WTC11 (cell line): ENCODE results near the gene MDFIC. TPM values are rescaled to one million over a fixed set of nuclear protein-coding genes. Genes with fewer than 3 reads are reported as not detected.

ENCODE experiments used
- ATAC-seq: fragments of 200-7000 bp; cut with Tn5 transposase; 2 replicates; pipeline ENCODE4 v1.10.0; 2021; ENCODE audit warnings: mild to moderate bottlenecking, moderate library complexity
- CTCF ChIA-PET: fragments of 300-600 bp; sonication (Branson Sonifier 250); formaldehyde crosslinking; loops from one replicate; lab custom pipeline; 2021; ENCODE audit warnings: antibody characterized with exemption; lab: Charles Lee
- POLR2A ChIA-PET: fragments of 350-600 bp; sonication (Branson Sonifier 250); formaldehyde crosslinking; loops from one replicate; lab custom pipeline; 2021; ENCODE audit warnings: antibody characterized with exemption; lab: Charles Lee
- DNase-seq: peaks from one replicate; pipeline ENCODE4 v3.0.0; 2021; ENCODE audit warnings: low spot score
- H3K27ac Mint-ChIP-seq: 2 replicates; pipeline ENCODE4 v1.8.0; 2021; ENCODE audit warnings: mixed read lengths
- H3K27me3 Mint-ChIP-seq: 2 replicates; pipeline ENCODE4 v1.8.0; 2021; ENCODE audit warnings: low read depth, mild to moderate bottlenecking, moderate library complexity, mixed read lengths
- H3K36me3 Mint-ChIP-seq: 2 replicates; pipeline ENCODE4 v1.8.0; 2021; ENCODE audit warnings: mixed read lengths
- H3K4me1 Mint-ChIP-seq: 2 replicates; pipeline ENCODE4 v1.8.0; 2022; ENCODE audit warnings: mixed read lengths
- H3K4me3 Mint-ChIP-seq: 2 replicates; pipeline ENCODE4 v1.8.0; 2021; ENCODE audit warnings: mild to moderate bottlenecking, moderate library complexity, mixed read lengths
- H3K9me3 Mint-ChIP-seq: 2 replicates; pipeline ENCODE4 v1.8.0; 2021; ENCODE audit warnings: mixed read lengths
- AR ChIP-seq: fragments of 250-450 bp; sonication (Bioruptor Pico); IDR thresholded peaks from 2 replicates; pipeline ENCODE4 v1.9.0; 2021; ENCODE audit warnings: mild to moderate bottlenecking
- ATF1 ChIP-seq: sonication (generic); formaldehyde crosslinking; IDR thresholded peaks from 2 replicates; pipeline ENCODE4 v1.8.1; 2023; ENCODE audit warnings: mild to moderate bottlenecking, moderate library complexity, missing genetic modification reagents
- ATF2 ChIP-seq: sonication (generic); formaldehyde crosslinking; IDR thresholded peaks from 2 replicates; pipeline ENCODE4 v1.8.1; 2022; ENCODE audit warnings: low read depth, missing genetic modification reagents, borderline replicate concordance
- E2F1 ChIP-seq: sonication (generic); formaldehyde crosslinking; IDR thresholded peaks from 2 replicates; pipeline ENCODE4 v1.8.0; 2022; ENCODE audit warnings: mild to moderate bottlenecking, missing genetic modification reagents
- ELF4 ChIP-seq: sonication (generic); formaldehyde crosslinking; IDR thresholded peaks from 2 replicates; pipeline ENCODE4 v1.8.1; 2022; ENCODE audit warnings: low read depth, mild to moderate bottlenecking, moderate library complexity, missing genetic modification reagents
- FOXP1 ChIP-seq: sonication (generic); formaldehyde crosslinking; IDR thresholded peaks from 2 replicates; pipeline ENCODE4 v1.8.0; 2022; ENCODE audit warnings: missing genetic modification reagents, mild to moderate bottlenecking, moderate library complexity, borderline replicate concordance
- HMGXB4 ChIP-seq: sonication (generic); formaldehyde crosslinking; IDR thresholded peaks from 2 replicates; pipeline ENCODE4 v1.8.1; 2023; ENCODE audit warnings: mild to moderate bottlenecking, moderate library complexity, missing genetic modification reagents
- STAT6 ChIP-seq: sonication (generic); formaldehyde crosslinking; conservative IDR thresholded peaks from 2 replicates; pipeline ENCODE4 v1.8.1; 2023; ENCODE audit warnings: mild to moderate bottlenecking, low read depth, missing genetic modification reagents, moderate library complexity
- TEAD1 ChIP-seq: sonication (generic); formaldehyde crosslinking; IDR thresholded peaks from 2 replicates; pipeline ENCODE4 v1.8.0; 2022; ENCODE audit warnings: mild to moderate bottlenecking, missing genetic modification reagents
- USF1 ChIP-seq: sonication (generic); formaldehyde crosslinking; IDR thresholded peaks from 2 replicates; pipeline ENCODE4 v1.8.0; 2022; ENCODE audit warnings: mild to moderate bottlenecking, missing genetic modification reagents
- ZNF138 ChIP-seq: sonication (generic); formaldehyde crosslinking; conservative IDR thresholded peaks from 2 replicates; pipeline ENCODE4 v1.8.1; 2022; ENCODE audit warnings: mild to moderate bottlenecking, moderate library complexity, missing genetic modification reagents
- ZNF219 ChIP-seq: sonication (generic); formaldehyde crosslinking; IDR thresholded peaks from 2 replicates; pipeline ENCODE4 v1.8.0; 2023; ENCODE audit warnings: missing genetic modification reagents, mild to moderate bottlenecking, borderline replicate concordance
- ZNF232 ChIP-seq: sonication (generic); formaldehyde crosslinking; IDR thresholded peaks from 2 replicates; pipeline ENCODE4 v1.8.0; 2022; ENCODE audit warnings: mild to moderate bottlenecking, missing genetic modification reagents
- ZNF423 ChIP-seq: fragments of 250-450 bp; sonication (Bioruptor Pico); IDR thresholded peaks from 2 replicates; pipeline ENCODE4 v2.1.2; 2022; ENCODE audit warnings: mild to moderate bottlenecking, moderate library complexity
- ZNF425 ChIP-seq: fragments of 250-450 bp; sonication (Bioruptor Pico); conservative IDR thresholded peaks from 2 replicates; pipeline ENCODE4 v1.9.0; 2021; ENCODE audit warnings: mild to moderate bottlenecking
- ZNF532 ChIP-seq: fragments of 250-450 bp; sonication (Bioruptor Pico); IDR thresholded peaks from 2 replicates; pipeline ENCODE4 v1.9.0; 2021; ENCODE audit warnings: mild to moderate bottlenecking, borderline replicate concordance
- ZNF671 ChIP-seq: fragments of 250-450 bp; sonication (Bioruptor Pico); IDR thresholded peaks from 2 replicates; pipeline ENCODE4 v1.8.0; 2021; ENCODE audit warnings: mild to moderate bottlenecking
- total RNA-seq: library from RNA; stranded (reverse); gene quantifications from 3 replicates; pipeline ENCODE4 v1.2.3, GENCODE V29; 2021

MDFIC gene
- total RNA-seq, 1 experiment from 2014 or later = 8.4 TPM

- TF ChIP-seq ZNF232 (CRISPR knock-in tag) (no peak), ATF1 (CRISPR knock-in tag) (no peak), ZNF138 (0 out of 2 replicates have a peak, but pooled peaks have one; percentile 24), USF1 (CRISPR knock-in tag) (0 out of 2 replicates have a peak, but pooled peaks have one; percentile 17), ATF2 (CRISPR knock-in tag) (no peak), ZNF423 (CRISPR knock-in tag) (peak; percentile 99), AR (no peak), TEAD1 (CRISPR knock-in tag) (peak; percentile 92; the same call in 1 of the 2 replicates), FOXP1 (CRISPR knock-in tag) (0 out of 2 replicates have a peak, but pooled peaks have one; percentile 37), STAT6 (CRISPR knock-in tag) (no peak), ZNF671 (no peak)
- TF ChIP-seq, all 79 proteins: peak for 12
Measured at GRCh38 chr7:115005953-115006352, 84.1 kb downstream of the MDFIC start (continued).

- peaks cover 18% of the 10 kb centered on the region for H3K27me3 Mint-ChIP-seq
- ChIA-PET POLR2A (no interaction called here), CTCF (interaction anchor here (1.6 kb wide), 1 partner anchor 142 kb away, joined by 3 read pairs; no protein-coding TSS in a partner anchor)
- ATAC-seq = no peak
- no peak for DNase-seq
- H3K9me3 Mint-ChIP-seq = no peaks in the 10 kb centered on the region
- H3K36me3 Mint-ChIP-seq = no peaks in the 10 kb centered on the region
- peaks cover 60% of the 10 kb centered on the region for H3K4me1 Mint-ChIP-seq
- no peak overlapping the region for H3K4me3 Mint-ChIP-seq
- no peak overlapping the region for H3K27ac Mint-ChIP-seq
- TF ChIP-seq ZNF219 (CRISPR knock-in tag) (no peak), USF1 (CRISPR knock-in tag) (no peak), E2F1 (CRISPR knock-in tag) (no peak), ZNF425 (CRISPR knock-in tag) (no peak), ELF4 (CRISPR knock-in tag) (no peak), HMGXB4 (no peak), ZNF532 (CRISPR knock-in tag) (no peak)
Measured at GRCh38 chr7:115007751-115008150, 85.9 kb downstream of the MDFIC start.
